Smooth muscle cell (in vitro differentiated cells): Measurements from ENCODE around the gene TSSK2. TPM values are rescaled to one million over a fixed set of nuclear protein-coding genes. Genes with fewer than 3 reads are reported as not detected.

Experiments used
- DNase-seq: peaks from one replicate; lab custom pipeline; 2025; ENCODE audit not compliant: unreplicated experiment; lab: John Stamatoyannopoulos, UW
- H2AFZ ChIP-seq: fragments of 200-600 bp; sonication (generic); 2 replicates; pipeline ENCODE4 v1.6.0; 2016; ENCODE audit warnings: antibody characterized with exemption, low read depth, mild to moderate bottlenecking
- H3F3A ChIP-seq: fragments of 200-600 bp; sonication (generic); 2 replicates; pipeline ENCODE4 v1.6.0; 2017; ENCODE audit warnings: antibody characterized with exemption, low read depth
- H3K27ac ChIP-seq: fragments of 200-600 bp; sonication (generic); 2 replicates; pipeline ENCODE4 v1.5.1; 2016; ENCODE audit warnings: low read depth, mild to moderate bottlenecking
- H3K27me3 ChIP-seq: fragments of 200-600 bp; sonication (generic); 2 replicates; pipeline ENCODE4 v1.6.1; 2016; ENCODE audit warnings: low read depth, mild to moderate bottlenecking
- H3K36me3 ChIP-seq: fragments of 200-600 bp; sonication (generic); 2 replicates; pipeline ENCODE4 v1.5.1; 2016; ENCODE audit warnings: low read depth
- H3K4me1 ChIP-seq: fragments of 200-600 bp; sonication (generic); 2 replicates; pipeline ENCODE4 v1.5.1; 2016; ENCODE audit warnings: low read depth
- H3K4me2 ChIP-seq: fragments of 200-600 bp; sonication (generic); 2 replicates; pipeline ENCODE4 v1.6.0; 2016; ENCODE audit warnings: mild to moderate bottlenecking
- H3K4me3 ChIP-seq: fragments of 200-600 bp; sonication (generic); 2 replicates; pipeline ENCODE4 v1.5.1; 2016; ENCODE audit warnings: mild to moderate bottlenecking
- H3K79me2 ChIP-seq: fragments of 200-600 bp; sonication (generic); 2 replicates; pipeline ENCODE4 v1.6.0; 2016; ENCODE audit warnings: low read depth, mild to moderate bottlenecking
- H3K9ac ChIP-seq: fragments of 200-600 bp; sonication (generic); 2 replicates; pipeline ENCODE4 v1.6.0; 2016; ENCODE audit warnings: low read depth
- H3K9me3 ChIP-seq: fragments of 200-600 bp; sonication (generic); replicated peaks from 2 replicates; pipeline ENCODE4 v1.5.1; 2016; ENCODE audit warnings: low read depth
- H4K20me1 ChIP-seq: fragments of 200-600 bp; sonication (generic); 2 replicates; pipeline ENCODE4 v1.6.0; 2016; ENCODE audit warnings: low read depth
- WGBS: methylation state at CpG from one replicate; pipeline ENCODE4 v1.1.7; 2016; ENCODE audit warnings: low lambda C conversion rate; 5-methylcytosine and 5-hydroxymethylcytosine counted together
- polyA plus RNA-seq: library from polyadenylated mRNA; unstranded; fragments of >200 nt; fragmentation: Nextera tagmentation; extraction: Ambion mirVana; gene quantifications from 2 replicates; pipeline ENCODE4 v1.2.1, GENCODE V29; 2016
- total RNA-seq: library from RNA; depleted of rRNA; stranded (reverse); fragments of >200 nt; gene quantifications from 2 replicates; pipeline ENCODE4 v1.2.3, GENCODE V29; 2014
- TF ChIP-seq, protein P1 (sequence below): fragments of 200-600 bp; sonication (generic); IDR thresholded peaks from 2 replicates; pipeline ENCODE4 v1.5.1; 2017; ENCODE audit warnings: borderline replicate concordance, mild to moderate bottlenecking, antibody characterized with exemption; ENCODE audit not compliant: insufficient read depth, poor library complexity, severe bottlenecking

TSSK2 gene
- total and polyA plus RNA-seq, 2 experiments from 2014 or later = not detected

DNA sequence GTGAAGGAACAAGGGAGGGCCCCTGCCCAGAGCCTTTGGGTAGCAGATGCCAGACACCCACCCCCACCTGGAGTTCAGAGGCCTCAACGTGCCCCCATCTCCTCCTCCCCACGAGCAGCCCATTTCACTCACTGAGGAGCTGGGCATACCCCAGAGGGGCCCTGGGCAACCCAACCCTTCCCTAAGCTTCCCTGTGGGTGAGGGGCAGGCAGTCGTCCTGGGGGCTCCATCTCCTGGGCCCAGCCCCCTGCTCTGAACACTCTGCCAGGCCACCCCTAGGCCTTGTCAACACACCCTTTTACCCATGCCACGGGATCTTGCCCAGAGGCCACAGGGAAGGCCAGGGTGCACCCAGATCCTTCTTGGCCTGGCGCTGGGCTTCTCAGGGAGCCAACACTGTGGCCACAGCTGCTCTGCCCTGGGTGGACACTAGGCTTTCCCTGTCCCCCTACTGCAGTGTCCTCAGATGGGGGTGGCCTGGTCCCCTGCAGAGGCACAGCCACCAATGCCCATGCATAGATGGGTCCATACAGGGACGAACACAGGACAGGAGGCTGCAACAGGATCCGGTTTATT lies 44.0 kb downstream of the TSSK2 start:
- TF ChIP-seq, protein P1, sequence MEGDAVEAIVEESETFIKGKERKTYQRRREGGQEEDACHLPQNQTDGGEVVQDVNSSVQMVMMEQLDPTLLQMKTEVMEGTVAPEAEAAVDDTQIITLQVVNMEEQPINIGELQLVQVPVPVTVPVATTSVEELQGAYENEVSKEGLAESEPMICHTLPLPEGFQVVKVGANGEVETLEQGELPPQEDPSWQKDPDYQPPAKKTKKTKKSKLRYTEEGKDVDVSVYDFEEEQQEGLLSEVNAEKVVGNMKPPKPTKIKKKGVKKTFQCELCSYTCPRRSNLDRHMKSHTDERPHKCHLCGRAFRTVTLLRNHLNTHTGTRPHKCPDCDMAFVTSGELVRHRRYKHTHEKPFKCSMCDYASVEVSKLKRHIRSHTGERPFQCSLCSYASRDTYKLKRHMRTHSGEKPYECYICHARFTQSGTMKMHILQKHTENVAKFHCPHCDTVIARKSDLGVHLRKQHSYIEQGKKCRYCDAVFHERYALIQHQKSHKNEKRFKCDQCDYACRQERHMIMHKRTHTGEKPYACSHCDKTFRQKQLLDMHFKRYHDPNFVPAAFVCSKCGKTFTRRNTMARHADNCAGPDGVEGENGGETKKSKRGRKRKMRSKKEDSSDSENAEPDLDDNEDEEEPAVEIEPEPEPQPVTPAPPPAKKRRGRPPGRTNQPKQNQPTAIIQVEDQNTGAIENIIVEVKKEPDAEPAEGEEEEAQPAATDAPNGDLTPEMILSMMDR = no peak
- peaks cover 43% of the 10 kb centered on the region for H3K79me2 ChIP-seq
- no peaks in the 10 kb centered on the region for H3K9me3 ChIP-seq
- no peaks in the 10 kb centered on the region for H3K36me3 ChIP-seq
- peaks cover 46% of the 10 kb centered on the region for H4K20me1 ChIP-seq
- H3K27ac ChIP-seq = peak overlapping the region; percentile 35
- H3K4me3 ChIP-seq = no peak overlapping the region
- no peaks in the 10 kb centered on the region for H3F3A ChIP-seq
- H3K4me1 ChIP-seq = peaks cover 14% of the 10 kb centered on the region
- no peak overlapping the region for H3K4me2 ChIP-seq
- H3K9ac ChIP-seq = no peak overlapping the region
- H2AFZ ChIP-seq = no peak overlapping the region
- H3K27me3 ChIP-seq = peaks cover 1% of the 10 kb centered on the region
- WGBS = 91% methylated on average over 7 of the region's 7 CpGs
- DNase-seq = no peak

DNA sequence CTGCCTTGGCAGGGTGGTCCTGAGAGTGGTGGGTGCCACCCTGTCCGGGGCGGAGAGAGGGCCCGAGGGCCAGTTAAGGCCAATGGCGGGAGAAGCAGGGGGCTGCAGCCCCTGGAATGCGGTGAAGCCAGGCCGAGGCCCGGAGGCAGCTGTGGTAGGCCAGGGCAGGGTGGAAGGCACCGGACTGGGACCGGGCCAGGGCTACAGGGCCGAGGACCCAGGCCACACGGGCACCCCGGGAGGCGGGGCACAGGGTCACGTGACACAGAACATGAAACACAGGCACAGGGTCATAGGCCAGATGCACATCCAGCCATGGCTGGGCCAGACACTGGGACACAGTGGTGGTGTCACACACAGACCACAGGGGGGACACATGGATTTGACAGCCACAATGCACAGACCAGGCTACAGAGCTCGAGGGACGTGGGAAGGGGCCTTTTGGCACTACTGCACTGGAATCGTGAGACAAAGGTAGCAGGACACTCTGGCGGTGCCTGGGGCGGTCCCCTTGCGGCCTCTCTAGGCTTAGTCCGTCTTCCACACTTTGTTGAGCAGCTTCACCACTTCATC lies 44.6 kb downstream of the TSSK2 start:
- Histone ChIP-seq H3K4me2 (no peak overlapping the region), H2AFZ (no peak overlapping the region), H3F3A (no peaks in the 10 kb centered on the region), H3K4me3 (no peak overlapping the region), H3K27me3 (no peaks in the 10 kb centered on the region), H3K79me2 (peaks cover 43% of the 10 kb centered on the region), H3K9me3 (no peaks in the 10 kb centered on the region), H4K20me1 (peaks cover 46% of the 10 kb centered on the region), H3K36me3 (no peaks in the 10 kb centered on the region), H3K27ac (no peak overlapping the region), H3K9ac (no peak overlapping the region), H3K4me1 (peaks cover 14% of the 10 kb centered on the region)
- WGBS = 90% methylated on average over 16 of the region's 21 CpGs
- no peak for DNase-seq
- TF ChIP-seq, protein P1 = no peak

DNA sequence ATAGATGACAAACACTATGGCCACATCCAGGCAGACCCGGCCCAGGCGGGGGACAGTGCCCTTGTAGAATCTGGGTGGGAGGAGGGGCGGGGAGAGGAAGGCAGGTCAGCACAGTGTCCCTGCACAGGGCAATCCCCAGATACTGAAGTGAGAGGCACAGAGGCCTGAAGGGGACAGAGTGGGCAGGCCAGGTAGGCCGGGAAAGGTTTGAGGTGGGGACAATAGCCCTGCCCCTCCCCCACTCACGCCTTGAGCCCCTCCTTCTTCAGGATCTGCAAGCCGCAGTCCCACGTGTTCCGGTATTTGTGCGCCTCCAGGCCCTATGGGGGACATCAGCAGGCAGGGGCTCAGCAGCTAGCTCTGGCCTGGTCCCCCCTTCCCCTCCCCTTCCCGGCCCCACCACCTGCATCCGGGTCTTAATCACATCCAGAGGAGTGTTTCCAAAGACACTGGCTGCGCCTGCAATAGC lies 45.1 kb downstream of the TSSK2 start:
- Histone ChIP-seq H3K27me3 (no peaks in the 10 kb centered on the region), H3K9ac (no peak overlapping the region), H4K20me1 (peaks cover 46% of the 10 kb centered on the region), H3F3A (no peaks in the 10 kb centered on the region), H3K79me2 (peaks cover 43% of the 10 kb centered on the region), H3K27ac (no peak overlapping the region), H3K4me1 (peaks cover 12% of the 10 kb centered on the region), H3K36me3 (no peaks in the 10 kb centered on the region), H3K4me2 (no peak overlapping the region), H3K4me3 (no peak overlapping the region), H2AFZ (no peak overlapping the region), H3K9me3 (no peaks in the 10 kb centered on the region)
- no peak for DNase-seq
- TF ChIP-seq, protein P1 = no peak
- 84% methylated on average over 12 of the region's 12 CpGs for WGBS

DNA sequence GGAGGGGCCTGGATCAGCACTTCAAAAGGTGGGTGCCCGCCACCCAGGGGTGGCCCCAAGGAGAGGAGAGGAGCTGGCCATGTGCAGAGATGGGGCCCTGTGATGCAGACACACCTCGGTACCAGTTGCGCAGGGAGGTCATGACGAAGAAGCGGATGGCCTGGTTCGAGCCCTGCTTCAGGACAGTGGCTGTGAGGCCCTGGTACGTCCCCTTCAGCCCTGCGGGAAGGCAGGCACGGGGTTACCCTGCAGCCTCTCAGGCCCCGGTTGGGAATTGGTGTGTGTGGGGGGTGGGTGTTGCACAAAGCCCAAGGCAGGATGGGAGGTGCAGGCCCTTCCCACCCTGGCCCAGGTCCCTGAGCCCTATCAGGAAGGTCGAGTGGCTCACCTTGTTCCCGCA lies 45.6 kb downstream of the TSSK2 start:
- Histone ChIP-seq H3K4me1 (peaks cover 12% of the 10 kb centered on the region), H3K4me2 (peak overlapping the region; percentile 98), H3K9me3 (no peaks in the 10 kb centered on the region), H3K27ac (no peak overlapping the region), H3K27me3 (no peaks in the 10 kb centered on the region), H3K36me3 (no peaks in the 10 kb centered on the region), H4K20me1 (peaks cover 46% of the 10 kb centered on the region), H3K9ac (no peak overlapping the region), H2AFZ (no peak overlapping the region), H3F3A (no peaks in the 10 kb centered on the region), H3K4me3 (peak overlapping the region; percentile 94), H3K79me2 (peaks cover 41% of the 10 kb centered on the region)
- 86% methylated on average over 10 of the region's 12 CpGs for WGBS
- no peak for DNase-seq
- TF ChIP-seq, protein P1 = no peak
